ENCODE measurements around the gene MYH4. TPM values are rescaled to one million over a fixed set of nuclear protein-coding genes. Genes with fewer than 3 reads are reported as not detected.

Gene MYH4
- total RNA-seq, 1 donor from 2014 or later = not detected

DNA sequence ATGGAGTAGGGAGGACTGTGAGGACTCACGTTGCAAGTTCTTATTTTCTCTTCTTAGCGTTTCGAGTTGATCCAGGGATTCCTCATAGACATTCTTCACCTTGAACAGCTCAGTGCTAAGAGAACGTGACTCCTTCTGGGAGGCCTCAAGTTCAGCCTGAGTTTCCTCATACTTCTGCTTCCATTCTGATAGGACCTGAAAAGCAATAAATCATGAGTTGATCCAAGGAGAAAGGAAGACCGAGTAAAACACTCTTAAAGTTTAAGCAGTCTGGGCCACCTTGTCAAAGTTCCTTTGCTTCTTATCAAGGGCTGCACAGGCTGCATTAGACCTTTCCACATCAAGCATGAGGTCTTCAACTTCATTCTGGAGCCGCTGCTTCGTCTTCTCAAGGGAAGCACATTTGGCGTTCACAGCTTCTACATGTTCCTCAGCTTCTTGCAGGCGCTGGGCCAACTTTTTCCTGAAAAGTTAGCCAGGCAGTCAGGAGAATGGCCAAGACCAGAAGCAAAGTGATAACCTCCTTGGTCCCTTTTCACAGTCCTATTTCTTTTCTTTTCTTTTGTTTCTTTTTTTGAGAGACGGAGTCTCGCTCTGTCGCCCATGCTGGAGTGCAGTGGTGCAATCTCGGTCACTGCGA lies 72.7 kb downstream of the MYH4 start:
- no peaks in the 10 kb centered on the region for H3K36me3 Mint-ChIP-seq (ENCODE audit: low read depth)
- DNase-seq = no peak
- no peak overlapping the region for H3K27ac Mint-ChIP-seq
- intact Hi-C loops (cut with micrococcal nuclease) = no loop called here
- no peaks in the 10 kb centered on the region for H3K27me3 Mint-ChIP-seq
- H3K9me3 Mint-ChIP-seq = no peaks in the 10 kb centered on the region
- H3K4me1 Mint-ChIP-seq = no peaks in the 10 kb centered on the region
- H3K4me3 Mint-ChIP-seq = no peak overlapping the region

DNA sequence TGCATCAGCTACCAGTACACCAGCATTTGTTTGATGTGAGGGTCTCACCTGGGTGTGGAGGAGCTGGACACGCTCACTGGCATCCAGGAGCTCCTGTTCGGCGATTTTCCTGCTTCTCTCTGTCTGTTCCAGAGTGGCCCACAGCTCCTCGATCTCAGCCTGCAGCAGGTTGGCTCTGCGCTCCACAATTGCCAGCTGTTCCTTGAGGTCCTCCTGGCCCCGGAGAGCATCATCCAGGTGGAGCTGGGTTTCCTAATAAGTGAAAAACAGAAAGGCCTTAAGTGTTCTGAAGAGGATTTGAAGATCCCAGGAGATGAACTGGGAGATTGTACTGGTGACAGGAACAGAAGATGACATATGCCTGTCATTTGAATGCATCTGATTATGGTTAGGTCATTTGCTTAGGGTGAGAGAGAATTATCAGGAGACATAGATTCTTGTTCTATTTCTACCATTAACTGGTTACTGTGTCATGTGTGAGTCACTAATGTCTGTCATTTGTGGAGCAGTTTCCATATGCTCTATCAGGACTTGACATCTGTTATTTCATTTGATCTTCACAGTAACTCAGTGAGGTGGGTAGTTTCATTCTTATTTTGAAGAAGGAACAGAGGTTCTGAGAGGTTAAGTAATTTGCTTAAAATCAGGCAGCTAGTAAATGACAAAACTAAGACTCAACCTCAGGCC lies 75.0 kb downstream of the MYH4 start:
- H3K27ac Mint-ChIP-seq = no peak overlapping the region
- no peaks in the 10 kb centered on the region for H3K4me1 Mint-ChIP-seq
- DNase-seq = no peak
- intact Hi-C loops (cut with micrococcal nuclease) = no loop called here
- no peak overlapping the region for H3K4me3 Mint-ChIP-seq
- no peaks in the 10 kb centered on the region for H3K36me3 Mint-ChIP-seq (ENCODE audit: low read depth)
- no peaks in the 10 kb centered on the region for H3K9me3 Mint-ChIP-seq
- H3K27me3 Mint-ChIP-seq = no peaks in the 10 kb centered on the region

Other genes starting within 250 kb of the MYH4 start
- gene MYH13, start 96.6 kb downstream of the MYH4 start, total RNA-seq = not detected in 2 replicates
- not detected in 2 replicates for gene MYH8, start 47.6 kb downstream of the MYH4 start, total RNA-seq
- not detected in 2 replicates for gene MYH1, start 49.0 kb upstream of the MYH4 start, total RNA-seq
- gene MYH2, start 80.1 kb upstream of the MYH4 start, total RNA-seq = not detected in 2 replicates
- gene MYH3, start 187.8 kb upstream of the MYH4 start, total RNA-seq = 7.0 and 8.1 TPM in 2 replicates
- 43.4 and 44.9 TPM in 2 replicates for gene SCO1, start 228.0 kb upstream of the MYH4 start, total RNA-seq
- 10.0 and 11.9 TPM in 2 replicates for gene ADPRM, start 228.0 kb upstream of the MYH4 start, total RNA-seq